ENCODE results near the gene CRHR2. TPM values are rescaled to one million over a fixed set of nuclear protein-coding genes. Genes with fewer than 3 reads are reported as not detected.

Gene CRHR2
- total and polyA plus RNA-seq, 2 of the 4 experiments (the other 2 are of a cell fraction), result not detected

GRCh38 chr7:30652698-30653641 is 29.3 kb downstream of the CRHR2 start (continued):
- TF ChIP-seq ELK1 (IDR thresholded peaks at IDR 0.05; ENCODE audit: borderline replicate concordance, low read depth, low read length), result no peak

GRCh38 chr7:30652132-30652531 is 30.1 kb downstream of the CRHR2 start:
- Histone ChIP-seq H3K9me1 (ENCODE audit: insufficient read depth, low read length) (no peaks in the 10 kb centered on the region), H2AK5ac (ENCODE audit: low read depth, low read length) (no peak overlapping the region), H3K4me3 (ENCODE audit: insufficient read depth, low read depth, low read length) (no peak overlapping the region), H4K8ac (ENCODE audit: low read depth in 2 of 2, low read length in 2 of 2) (no peak overlapping the region), H3K14ac (replicated peaks; ENCODE audit: low read depth, low read length) (no peak overlapping the region), H4K91ac (ENCODE audit: insufficient read depth, low read depth, low read length) (no peak overlapping the region), H3K9ac (ENCODE audit: low read depth, low read length) (no peak overlapping the region), H3K27ac (ENCODE audit: insufficient read depth, low read length) (no peak overlapping the region), H2BK15ac (ENCODE audit: low read depth, low read length) (no peak overlapping the region), H4K20me1 (ENCODE audit: insufficient read depth, low read length) (no peaks in the 10 kb centered on the region), H3K56ac (ENCODE audit: extremely low read depth, insufficient read depth, low read length) (no peak overlapping the region), H3K36me3 (ENCODE audit: control insufficient read depth, insufficient read depth, low read length) (no peaks in the 10 kb centered on the region), H2AFZ (replicated peaks; ENCODE audit: low read length, poor library complexity) (no peak overlapping the region), H3K4me1 (ENCODE audit: control insufficient read depth, insufficient read depth, low read length) (no peaks in the 10 kb centered on the region), H3K4ac (ENCODE audit: low read depth, low read length) (no peak overlapping the region), H3K79me1 (ENCODE audit: low read depth in 1 of 2, low read length in 2 of 2) (no peaks in the 10 kb centered on the region), H3K4me2 (ENCODE audit: low read depth, low read length) (no peak overlapping the region), H2BK120ac (ENCODE audit: low read depth, low read length) (no peak overlapping the region), H2BK20ac (ENCODE audit: low read depth, low read length) (no peak overlapping the region), H2BK5ac (ENCODE audit: low read depth, low read length, poor library complexity, severe bottlenecking) (no peak overlapping the region), H3K18ac (ENCODE audit: low read depth, low read length) (no peak overlapping the region), H3K23ac (ENCODE audit: low read depth, low read length) (no peak overlapping the region), H4K5ac (ENCODE audit: low read depth, low read length) (no peak overlapping the region), H3K27me3 (ENCODE audit: control insufficient read depth, insufficient read depth, low read length) (peaks cover under 1% of the 10 kb centered on the region; the same call in 1 of the 2 replicates), H3K9me3 (ENCODE audit: control insufficient read depth, insufficient read depth, low read length) (no peaks in the 10 kb centered on the region), H2AK9ac (replicated peaks; ENCODE audit: low read depth, low read length, poor library complexity) (no peak overlapping the region)
- no TSS peak for BruUV-seq (replicated peaks)
- WGBS, 2 experiments (ENCODE audit: extremely low coverage in 2 of 2, insufficient read length in 1 of 2), result no CpG with 5 or more reads among the region's 7 CpGs
- CTCF ChIA-PET, result no interaction called here
- dilution Hi-C loops (cut with HindIII; ENCODE audit: low sequenced_read_pairs, unreplicated experiment), result no loop called here
- POLR2A ChIA-PET (ENCODE audit: unreplicated experiment), result no interaction called here
- intact Hi-C loops (cut with micrococcal nuclease), result no loop called here
- no peak for TF ChIP-seq MAZ (IDR thresholded peaks at IDR 0.05; ENCODE audit: borderline replicate concordance, low read depth, low read length)
- TF ChIP-seq NFE2L2 (IDR thresholded peaks at IDR 0.05; ENCODE audit: low read depth, low read length), result no peak
- no peak for TF ChIP-seq POLR2A (IDR thresholded peaks at IDR 0.05; ENCODE audit: low read depth, low read length)
- TF ChIP-seq RCOR1 (IDR thresholded peaks at IDR 0.05; ENCODE audit: insufficient replicate concordance, low read length), result no peak
- TF ChIP-seq RAD21 (IDR thresholded peaks at IDR 0.05; ENCODE audit: low read length), result no peak
- TF ChIP-seq CEBPB (IDR thresholded peaks at IDR 0.05; ENCODE audit: low read depth, low read length), result no peak
- TF ChIP-seq CHD1 (IDR thresholded peaks at IDR 0.05; ENCODE audit: low read depth, low read length), result no peak
- no peak for TF ChIP-seq CTCF (conservative IDR thresholded peaks at IDR 0.05; ENCODE audit: low read depth, low read length)
- no peak for TF ChIP-seq RFX5 (IDR thresholded peaks at IDR 0.05; ENCODE audit: low read depth, low read length)
- no peak for TF ChIP-seq SMC3 (IDR thresholded peaks at IDR 0.05; ENCODE audit: low read depth, low read length)
- TF ChIP-seq MAFK (IDR thresholded peaks at IDR 0.05; ENCODE audit: low read depth, low read length), result no peak
- in situ Hi-C loops (cut with MboI; ENCODE audit: low sequenced_read_pairs), result no loop called here
- ATAC-seq (ENCODE audit: low read depth) (no peak), DNase-seq (no peak)
